NCI-H345 treated with DMSO at 0.1 percent for 48 hours (cell line): ENCODE data around the gene INPP5A.

Experiments
- DNase-seq: peaks from one replicate; lab custom pipeline; 2025; ENCODE audit not compliant: unreplicated experiment; lab: John Stamatoyannopoulos, UW

Gene INPP5A

DNA sequence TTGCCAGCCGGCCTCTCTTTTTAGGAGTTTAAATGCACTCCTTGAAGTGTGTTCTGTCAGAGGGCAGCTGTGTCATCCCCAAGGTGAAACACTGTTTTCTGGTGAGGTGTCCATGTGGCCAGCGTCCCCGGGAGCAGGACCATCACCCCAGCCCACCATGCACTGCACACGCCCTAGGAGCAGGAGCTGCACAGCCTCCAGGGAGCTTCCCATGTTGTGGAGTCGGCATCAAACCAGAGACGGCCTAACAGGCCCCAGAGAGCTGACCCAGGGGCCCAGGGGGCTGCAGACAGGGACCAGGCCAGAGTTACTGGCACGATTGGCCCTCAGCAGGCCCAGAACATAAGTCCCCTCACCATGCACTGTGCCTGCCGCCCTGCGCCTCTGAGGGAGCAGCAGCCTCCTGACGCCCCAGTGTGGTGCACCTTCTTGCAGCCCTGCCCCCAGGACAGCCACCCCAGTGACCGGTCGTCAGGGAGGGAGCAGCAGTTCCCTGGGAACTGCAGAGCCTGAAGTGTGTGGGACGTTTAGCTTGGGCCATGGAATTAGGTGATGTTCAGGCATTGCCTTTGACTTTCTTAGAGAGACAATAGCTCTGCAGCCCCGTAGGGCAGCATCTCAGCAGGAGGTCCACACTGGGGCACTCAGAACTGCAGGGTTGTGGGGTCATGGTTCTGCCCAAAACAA lies 150.4 kb downstream of the INPP5A start:
- no peak for DNase-seq

DNA sequence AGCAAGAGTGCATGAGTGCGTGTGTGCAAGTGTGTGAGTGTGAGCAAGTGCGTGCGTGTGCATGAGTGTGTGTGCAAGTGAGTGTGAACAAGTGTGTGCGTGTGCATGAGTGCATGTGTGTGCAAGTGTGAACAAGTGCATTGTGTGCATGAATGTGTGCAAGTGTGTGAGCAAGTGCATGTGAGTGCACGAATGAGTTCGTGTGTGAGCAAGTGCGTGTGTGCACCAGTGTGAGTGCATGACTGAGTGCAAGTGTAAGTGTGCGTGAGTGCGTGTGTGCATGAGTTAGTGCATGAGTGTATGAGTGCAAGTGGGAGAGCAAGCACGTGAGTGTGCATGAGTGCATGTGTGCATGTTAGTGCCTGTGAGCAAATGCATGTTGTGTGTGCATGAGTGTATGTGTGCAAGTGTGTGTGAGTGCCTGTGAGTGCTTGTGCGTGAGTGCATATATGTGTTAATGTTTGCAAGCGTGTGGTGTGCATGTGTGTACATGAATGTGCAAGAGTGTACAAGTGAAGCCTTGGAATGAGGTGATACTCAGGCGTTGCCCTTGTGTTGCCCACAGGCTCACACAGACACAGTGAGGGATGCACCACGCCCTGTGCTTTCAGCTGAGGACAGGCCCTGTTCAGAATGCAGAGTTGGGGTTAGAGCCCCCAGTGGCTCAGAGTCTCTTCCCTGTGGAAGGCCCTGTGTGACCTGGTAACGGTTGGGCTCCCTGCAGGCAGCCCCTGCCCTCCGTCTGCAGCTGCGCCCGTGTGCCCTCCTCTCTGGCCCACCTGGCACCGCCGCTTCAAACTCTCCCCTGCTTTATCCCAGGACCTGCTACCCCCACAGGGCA lies 151.2 kb downstream of the INPP5A start:
- DNase-seq = no peak

DNA sequence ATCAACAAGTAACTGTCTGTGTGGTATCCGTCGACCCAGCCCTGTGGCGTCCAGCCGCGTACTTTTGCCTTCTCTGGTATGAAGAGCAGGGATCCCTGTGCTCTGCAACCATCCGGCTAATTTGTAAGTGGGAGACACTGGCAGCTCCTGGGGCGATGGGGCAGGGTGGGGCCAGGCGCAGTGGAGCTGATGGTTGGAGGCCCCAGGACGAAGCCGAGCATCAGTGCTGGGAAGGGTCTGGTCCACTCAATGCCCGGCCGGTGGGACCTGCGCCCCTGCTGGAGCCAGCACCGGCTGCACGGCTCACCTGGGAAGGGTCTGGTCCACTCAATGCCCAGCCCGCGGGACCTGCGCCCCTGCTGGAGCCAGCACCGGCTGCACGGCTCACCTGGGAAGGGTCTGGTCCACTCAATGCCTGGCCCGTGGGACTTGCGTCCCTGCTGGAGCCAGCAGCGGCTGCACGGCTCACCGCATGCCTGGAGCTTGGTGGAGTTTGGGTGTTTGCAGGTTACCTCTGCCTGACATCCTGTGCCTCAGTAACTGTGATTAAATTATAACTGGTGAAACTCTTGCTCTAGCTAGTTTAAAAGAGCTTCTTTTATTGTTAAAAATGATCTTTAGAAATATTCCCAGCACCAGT lies 152.3 kb downstream of the INPP5A start:
- DNase-seq = no peak

DNA sequence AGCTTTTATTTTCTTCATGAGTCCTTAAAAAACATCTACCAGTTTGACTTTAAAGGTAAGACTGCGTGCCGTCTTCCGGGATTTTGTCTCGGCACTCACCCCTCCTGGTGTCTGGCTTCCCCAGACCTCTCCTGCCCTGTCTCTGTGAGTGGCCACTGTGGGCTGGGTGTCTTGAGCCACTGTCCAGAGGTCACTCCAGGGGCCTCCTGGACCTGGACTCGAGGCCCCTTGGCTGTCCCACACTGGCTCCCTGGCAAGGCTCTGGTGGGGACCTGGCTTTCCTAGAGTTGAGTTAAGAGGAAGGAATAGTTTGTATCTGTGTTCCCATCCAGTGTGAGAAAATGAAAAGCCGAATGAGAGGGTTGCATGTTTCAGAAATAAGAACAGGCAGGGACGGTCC lies 152.8 kb downstream of the INPP5A start:
- no peak for DNase-seq

DNA sequence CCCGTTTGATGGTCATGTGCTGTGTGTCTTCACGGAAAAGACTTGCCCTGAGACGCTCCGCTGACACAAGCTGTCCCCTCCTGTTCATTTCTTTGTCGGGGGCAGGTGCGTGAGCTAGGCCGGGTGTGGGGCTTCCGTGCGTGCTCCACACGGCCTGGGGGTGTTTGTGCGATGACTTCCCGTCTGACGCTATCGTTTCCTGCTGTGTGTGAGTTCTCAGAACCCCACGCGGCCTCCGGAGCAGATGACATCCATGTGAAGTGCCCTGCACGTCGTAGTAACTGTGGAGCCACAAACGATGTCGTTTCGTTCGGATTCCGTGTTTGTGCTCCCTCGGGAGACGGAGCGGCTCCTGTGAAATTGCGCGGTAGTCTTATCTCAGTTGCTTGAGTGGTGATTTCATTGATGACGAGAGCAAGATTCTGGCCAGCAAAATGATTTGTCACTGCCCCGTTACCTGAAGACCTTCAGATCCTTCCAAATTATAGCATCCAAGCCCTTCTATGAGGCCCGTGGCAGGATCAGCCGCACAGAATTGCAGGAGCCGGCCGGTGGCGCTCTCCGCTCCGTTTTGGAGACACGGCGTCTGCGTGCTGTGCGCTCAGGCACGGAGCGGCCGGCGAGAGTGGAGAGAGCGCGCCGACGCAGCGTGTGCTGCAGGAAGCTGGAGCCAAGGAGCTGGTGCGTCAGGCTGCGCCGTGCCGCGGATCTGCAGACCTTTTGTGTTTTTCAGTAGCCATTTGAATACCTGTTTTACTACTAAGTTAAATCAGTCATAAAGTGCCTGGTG lies 153.4 kb downstream of the INPP5A start:
- DNase-seq = no peak

DNA sequence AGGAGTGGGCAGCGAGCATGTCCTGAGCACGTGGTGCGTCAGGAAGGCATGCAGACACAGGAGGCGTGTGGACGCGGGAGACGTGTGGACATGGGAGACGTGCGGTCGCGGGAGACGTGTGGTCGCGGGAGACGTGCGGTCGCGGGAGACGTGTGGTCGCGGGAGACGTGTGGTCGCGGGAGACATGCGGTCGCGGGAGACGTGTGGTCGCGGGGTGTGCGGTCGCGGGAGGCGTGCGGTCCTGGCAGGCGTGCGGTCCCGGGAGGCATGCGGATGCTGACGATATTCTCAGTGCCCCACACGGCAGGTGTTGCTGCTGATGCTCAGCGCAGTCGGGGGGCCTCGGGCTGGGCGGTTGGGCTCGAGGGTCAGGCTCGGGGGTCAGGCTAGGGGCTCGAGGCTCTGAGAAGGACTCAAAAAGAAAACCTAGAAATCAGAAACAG lies 154.1 kb downstream of the INPP5A start:
- DNase-seq = no peak

DNA sequence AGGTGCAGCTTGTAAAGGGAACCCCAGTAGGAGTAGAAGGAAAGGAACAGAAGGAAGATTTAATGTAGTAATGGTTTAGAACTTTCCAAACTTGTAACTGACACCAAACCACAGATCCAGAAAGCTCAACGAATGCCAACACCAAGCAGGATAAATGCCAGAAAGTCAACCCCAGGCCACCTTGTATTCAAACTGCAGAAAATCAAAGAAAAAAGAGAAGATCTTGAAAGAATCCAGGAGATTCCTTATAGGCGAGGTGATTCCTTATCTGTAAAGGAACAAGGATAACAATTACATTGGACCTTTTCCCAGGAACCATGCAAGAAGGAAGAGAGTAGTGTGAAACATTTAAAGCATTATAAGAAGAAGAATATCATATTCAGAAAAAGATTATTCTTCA lies 154.7 kb downstream of the INPP5A start:
- no peak for DNase-seq

DNA sequence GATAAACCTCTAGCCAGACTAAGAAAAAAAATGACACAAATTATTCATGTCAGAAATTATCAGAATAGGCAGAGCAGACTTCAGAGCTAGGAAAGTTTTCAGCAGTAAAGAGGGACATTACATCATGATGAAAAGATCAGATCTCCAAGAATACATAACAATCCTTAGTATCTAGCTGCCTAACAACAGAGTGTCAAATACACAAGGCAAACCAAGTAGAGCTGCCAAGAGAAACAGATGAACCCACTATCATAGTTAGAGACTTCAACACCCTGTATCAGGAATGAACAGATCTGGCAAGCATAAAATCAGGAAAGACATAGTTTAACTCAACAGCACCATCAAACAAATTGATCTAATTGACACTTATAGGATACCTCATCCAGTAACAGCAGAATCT lies 156.1 kb downstream of the INPP5A start:
- no peak for DNase-seq

DNA sequence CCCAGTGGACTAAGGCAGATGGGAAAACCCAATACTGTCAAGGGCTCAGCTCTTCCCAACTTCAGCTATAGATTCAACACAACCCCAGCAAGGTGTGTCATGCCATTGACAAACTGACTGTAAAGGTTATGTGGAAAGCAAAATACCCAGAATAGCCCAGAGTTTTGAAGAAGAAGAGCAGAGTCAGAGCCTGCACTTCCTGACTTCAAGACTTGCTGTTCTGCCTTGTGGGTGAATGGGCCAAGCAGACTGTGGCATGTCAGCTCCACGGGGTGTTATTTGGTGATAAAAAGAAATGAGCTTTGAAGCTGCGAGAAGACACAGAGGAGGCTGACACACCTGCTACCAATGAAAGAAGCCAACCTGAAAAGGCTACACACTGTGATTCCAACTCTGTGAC lies 158.6 kb downstream of the INPP5A start:
- no peak for DNase-seq

DNA sequence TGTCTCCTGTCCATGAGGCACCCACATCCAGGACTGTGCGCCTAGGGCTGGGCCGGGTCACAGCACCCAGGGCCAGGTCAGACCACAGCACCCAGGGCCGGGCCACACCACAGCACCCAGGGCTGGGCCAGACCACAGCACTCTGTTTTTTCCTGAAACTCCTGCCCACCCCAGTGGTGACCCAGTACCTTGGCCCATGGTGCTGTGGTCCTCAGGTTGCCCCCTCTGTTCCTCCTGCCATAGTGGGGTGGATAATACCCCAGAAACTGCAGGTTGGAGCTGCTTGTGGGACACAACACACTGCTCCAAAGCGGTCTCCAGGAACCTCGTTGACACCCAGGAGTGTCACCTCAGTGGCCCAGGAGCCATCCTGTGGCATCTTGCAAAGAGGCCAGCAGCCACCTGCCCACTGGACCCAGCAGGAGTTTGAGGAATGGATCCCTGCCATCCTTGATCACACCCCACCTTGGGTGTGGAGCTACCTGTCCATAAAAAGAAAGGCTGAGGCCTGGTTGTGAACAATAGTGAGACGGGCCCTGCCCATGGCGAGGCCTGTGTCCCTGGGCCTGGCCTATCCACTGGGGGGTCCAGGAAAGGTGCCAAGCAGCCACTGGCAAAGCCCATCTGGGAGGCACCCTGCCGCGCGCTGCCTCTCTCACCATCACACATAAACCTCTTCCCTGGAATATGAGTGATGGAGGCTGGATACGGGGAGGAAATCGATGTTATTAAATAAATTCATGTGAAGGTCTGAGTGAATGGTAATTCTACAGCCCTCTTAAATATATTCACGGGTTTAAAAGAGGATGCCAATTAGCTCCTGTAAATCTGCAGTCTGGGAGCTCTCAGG lies 159.4 kb downstream of the INPP5A start:
- no peak for DNase-seq

DNA sequence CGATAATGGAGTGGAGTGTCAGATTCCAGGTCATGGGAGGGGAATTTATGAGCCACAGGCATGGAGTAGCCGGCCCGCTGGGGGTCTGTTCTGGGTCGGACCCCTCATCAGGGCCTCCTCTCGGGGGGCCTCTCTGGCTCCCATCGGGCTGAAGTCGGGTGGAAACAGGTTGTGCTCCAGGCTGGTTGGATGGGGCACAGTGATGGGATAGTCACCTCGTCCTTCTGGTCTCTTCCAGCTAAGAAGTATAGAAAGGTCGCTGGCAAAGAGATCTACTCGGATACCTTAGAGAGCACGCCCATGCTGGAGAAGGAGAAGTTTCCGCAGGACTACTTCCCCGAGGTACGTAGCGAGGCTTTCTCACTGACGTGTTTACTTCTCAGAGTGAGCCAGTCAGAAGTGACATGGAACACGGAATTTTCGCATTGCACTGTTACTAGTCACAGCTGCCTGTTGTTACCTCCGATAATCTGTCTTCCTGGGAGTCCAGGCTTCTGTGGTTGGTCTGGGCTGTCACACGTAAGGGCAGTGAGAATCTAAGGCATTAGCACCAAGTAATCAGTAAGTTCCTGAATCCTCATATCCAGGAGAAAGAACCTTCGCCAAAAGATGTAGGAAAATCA lies 160.1 kb downstream of the INPP5A start:
- no peak for DNase-seq

DNA sequence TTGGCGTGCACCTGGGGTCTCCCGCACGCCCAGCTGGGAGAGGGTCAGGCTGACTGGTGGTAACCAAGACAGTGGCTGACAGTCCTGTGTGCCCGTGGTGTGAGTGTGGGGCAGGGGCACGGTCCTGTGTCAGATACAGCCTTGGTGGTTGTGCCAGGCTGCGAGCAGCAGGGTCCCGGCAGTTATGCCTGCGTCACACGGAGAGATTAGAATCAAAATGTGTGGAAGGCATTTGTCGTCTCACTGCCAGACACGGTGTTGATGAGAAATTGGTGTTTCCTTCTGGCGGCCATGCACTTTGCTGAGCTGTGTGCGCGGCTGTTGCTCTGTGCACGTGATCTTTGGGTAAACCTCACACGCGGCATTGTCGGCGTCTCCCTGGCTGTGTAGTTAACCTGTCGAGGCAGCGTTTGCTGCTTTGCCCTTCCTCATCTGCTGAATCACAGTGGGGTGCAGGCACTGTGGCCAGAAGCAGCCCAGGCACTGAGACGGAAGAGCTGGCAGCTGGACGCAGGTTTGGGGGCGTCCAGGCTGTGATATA lies 160.7 kb downstream of the INPP5A start:
- DNase-seq = no peak

DNA sequence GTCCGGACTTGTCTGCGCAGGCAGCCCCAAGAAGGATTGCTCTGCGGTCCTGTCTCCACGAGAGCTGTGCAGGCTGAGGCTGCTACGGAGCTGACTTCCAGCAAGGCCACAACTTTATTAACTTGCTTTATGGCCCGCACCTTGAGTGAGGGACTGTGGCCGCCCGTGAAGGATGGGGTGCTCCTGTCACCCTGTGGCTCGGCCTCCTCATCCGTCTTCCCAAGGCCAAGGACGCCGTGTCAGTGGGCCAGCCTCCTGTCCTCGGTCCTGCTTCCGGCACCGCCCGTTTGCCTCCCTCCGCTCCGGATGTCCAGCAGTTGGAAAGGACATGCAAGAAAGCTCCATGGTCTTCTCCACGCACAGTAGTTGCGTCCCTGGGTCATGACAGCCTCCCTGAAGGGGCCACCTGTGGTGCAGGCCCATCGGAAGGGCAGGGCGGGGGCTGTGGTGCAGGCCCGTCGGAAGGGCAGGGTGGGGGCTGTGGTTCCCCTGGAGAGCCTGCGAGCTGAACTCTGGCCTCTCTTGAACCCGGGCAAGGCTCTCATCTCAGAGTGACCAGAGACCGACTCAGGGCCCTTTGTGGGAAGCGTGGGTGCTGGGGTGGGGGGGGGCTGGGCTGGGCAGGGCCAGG lies 161.3 kb downstream of the INPP5A start:
- DNase-seq = no peak

DNA sequence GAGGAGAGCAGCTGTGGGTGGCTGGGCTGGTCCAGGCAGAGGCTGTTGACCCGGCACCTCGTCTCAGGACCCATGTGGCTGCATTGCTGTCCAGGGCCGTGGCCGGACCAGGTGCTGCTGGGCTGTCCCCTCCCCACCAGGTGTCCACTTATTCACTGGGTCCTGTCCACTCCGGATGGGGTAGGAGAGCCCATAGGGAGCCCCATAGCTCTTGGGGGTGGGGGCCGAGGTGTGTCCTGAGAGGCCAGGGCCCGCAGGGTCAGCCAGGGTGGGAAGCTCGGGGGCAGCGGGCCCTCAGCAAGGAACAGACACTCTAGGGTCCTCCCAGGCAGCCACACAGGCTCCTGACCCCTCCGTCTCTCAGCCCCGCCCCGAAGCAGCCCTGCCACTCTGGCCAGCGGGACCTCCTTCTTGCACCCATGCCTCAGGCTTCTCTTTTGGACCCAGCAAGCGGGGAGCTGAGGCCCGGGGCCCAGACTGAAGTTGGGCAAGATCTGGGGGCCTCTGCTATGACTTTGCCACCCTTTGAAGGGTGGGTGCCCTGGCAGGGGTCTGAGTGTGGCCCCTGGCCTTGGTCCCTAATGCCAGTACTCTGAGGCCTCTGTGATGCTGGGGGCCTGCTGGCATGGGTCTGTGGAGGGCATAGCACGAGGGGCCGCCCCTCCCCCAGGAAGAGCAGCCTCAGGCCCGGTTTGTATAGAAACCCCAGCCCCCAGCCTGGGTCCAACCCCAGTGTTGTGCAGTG lies 162.0 kb downstream of the INPP5A start:
- no peak for DNase-seq

DNA sequence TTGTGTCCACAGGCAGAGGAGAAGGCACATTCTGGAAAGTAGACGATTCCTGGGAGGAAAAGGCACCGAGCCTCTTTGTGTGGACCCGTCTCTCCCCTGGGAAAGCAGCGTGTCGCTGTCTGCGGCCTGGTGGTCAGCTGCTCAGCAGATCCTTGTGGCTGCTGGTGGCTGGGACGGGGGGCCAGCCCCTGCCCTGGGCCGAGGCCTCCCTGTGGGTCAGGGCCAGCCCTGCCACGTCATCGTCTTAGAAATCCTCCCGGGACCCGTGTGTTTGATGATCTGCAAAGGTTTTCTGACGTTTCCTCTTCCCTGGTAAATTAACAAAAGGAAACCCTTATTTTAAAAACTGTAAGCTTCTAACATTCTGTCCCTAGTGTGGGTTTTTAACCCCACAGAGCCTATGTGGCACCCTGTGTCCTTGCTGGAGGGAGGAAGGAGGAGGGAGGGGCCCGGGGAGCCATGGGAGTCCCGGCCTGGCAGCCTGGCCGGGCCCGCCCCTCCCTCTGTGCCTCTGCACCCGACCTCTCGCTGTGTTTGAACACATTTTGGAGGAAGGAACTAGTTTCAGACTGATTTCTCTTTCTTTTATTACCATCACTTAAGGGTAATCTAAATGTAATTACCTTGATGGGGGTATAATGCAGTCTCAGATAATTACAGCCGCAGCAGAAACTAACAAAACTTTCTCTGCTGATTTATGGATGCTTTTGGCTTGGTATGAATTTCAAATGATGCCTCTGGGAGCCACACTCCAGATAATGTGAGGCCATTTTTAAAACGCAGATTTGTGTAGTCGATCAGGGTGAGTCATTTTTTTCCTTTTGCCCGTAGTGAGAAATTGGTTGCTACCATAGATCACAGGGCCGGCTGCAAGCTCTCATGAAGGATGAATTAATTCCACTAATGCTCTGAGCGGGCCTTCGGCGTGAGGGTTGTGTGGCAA lies 162.8 kb downstream of the INPP5A start:
- no peak for DNase-seq

DNA sequence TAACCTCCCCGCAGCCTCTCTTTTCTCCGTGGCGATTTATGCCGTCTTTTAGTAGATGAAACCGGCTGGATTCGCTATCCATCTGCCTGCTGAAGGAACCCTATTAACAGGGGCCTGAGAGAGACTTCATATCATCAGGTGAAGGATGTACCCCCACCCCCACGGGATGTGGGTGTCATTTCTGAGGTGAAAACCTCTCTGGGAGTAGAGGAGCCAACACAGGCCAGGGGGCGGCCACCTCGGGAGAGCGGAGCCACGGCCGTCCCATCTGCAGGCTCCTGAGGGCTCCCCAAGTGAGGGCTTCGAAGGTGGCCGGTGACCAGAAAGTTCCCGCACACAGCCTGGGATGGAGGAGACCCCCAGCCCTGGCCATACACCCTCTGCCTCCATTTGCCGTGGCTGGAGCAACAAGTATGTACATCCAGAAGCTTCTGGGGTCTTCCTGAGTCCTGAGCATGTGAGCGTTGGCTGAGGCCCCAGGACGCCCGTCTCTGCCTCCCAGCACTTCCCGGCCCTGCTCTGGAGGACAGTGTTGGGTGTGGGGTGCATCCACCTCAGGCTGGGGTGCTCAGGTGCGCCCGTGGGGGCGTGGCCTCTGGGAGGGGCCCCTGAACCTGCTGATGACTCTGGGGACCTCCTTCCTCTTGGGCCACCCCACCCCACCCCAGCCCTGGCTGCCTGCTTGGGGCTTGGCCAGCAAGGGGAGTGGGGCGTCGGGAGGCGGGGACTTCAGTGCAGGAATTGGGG lies 163.7 kb downstream of the INPP5A start:
- DNase-seq = no peak

DNA sequence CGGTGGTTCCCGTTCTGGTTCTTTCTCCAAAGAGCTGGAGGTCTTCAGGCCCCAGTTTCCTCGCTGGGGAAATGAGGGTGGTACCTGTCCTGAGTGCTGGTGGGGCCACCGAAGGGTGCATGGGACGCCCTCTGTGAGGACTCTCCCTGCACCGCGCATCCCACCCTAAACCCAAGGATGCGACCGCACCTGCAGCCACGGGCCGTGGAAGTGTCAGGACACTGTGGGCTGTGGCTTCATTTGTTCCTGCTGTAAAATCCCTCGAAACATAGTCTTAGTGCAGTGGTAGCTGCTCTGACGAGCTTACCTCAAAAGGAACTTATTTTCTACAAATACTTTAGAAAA lies 164.2 kb downstream of the INPP5A start:
- DNase-seq = no peak
